Large intestine (tissue), 3 donors: Measurements from ENCODE around the gene SFMBT1. TPM values are rescaled to one million over a fixed set of nuclear protein-coding genes. Genes with fewer than 3 reads are reported as not detected.
"Not testable (repeated sequence)": the region's sequence is repeated elsewhere in the genome, so short reads cannot be mapped to it uniquely, and the experiment has no call there.

Experiments
- DNase-seq, 2 donors: peaks; one replicate each; pipeline versions ENCODE4 v3.0.0 to v3.0.0-alpha.2; 2013
- H3K27ac ChIP-seq: one replicate; pipeline ENCODE4 v1.5.1; 2013; ENCODE audit warnings: low read length
- H3K27me3 ChIP-seq: 2 replicates; pipeline ENCODE4 v1.6.1; 2013; ENCODE audit warnings: low read length; ENCODE audit not compliant: control insufficient read depth, insufficient read depth
- H3K36me3 ChIP-seq: 2 replicates; pipeline ENCODE4 v1.6.1; 2013; ENCODE audit warnings: low read length; ENCODE audit not compliant: control insufficient read depth, insufficient read depth
- H3K4me1 ChIP-seq: one replicate; pipeline ENCODE4 v1.6.1; 2013; ENCODE audit warnings: low read length; ENCODE audit not compliant: control insufficient read depth, insufficient read depth
- H3K4me3 ChIP-seq: one replicate; pipeline ENCODE4 v1.5.1; 2013; ENCODE audit warnings: low read length
- H3K9me3 ChIP-seq: one replicate; pipeline ENCODE4 v1.6.1; 2013; ENCODE audit warnings: mild to moderate bottlenecking, low read depth, low read length, moderate library complexity; ENCODE audit not compliant: control insufficient read depth
- WGBS: methylation state at CpG from one replicate; pipeline ENCODE4 v1.1.5; 2013; ENCODE audit warnings: low lambda C conversion rate; ENCODE audit not compliant: insufficient coverage; 5-methylcytosine and 5-hydroxymethylcytosine counted together
- polyA plus RNA-seq: library from polyadenylated mRNA; unstranded; fragments of 120-200 nt; gene quantifications from one replicate; pipeline ENCODE4 v1.2.1, GENCODE V29; 2013

Gene SFMBT1
- polyA plus RNA-seq, 1 donor: 12.8 TPM

- Histone ChIP-seq H3K4me1 (peaks cover 40% of the 10 kb centered on the region), H3K27me3 (no peaks in the 10 kb centered on the region), H3K9me3 (no peaks in the 10 kb centered on the region), H3K36me3 (no peaks in the 10 kb centered on the region), H3K4me3 (no peak overlapping the region), H3K27ac (peak overlapping the region; percentile 0)
- 90% methylated on average over 2 of the region's 5 CpGs for WGBS
- no peak for DNase-seq
These were observed 7.0 kb downstream of the SFMBT1 start for GRCh38 chr3:53038679-53039375.

GRCh38 chr3:53035825-53036619 lies 9.9 kb downstream of the SFMBT1 start:
- H3K27me3 ChIP-seq: no peaks in the 10 kb centered on the region
- no peak overlapping the region for H3K27ac ChIP-seq
- H3K9me3 ChIP-seq: no peaks in the 10 kb centered on the region
- H3K4me3 ChIP-seq: no peak overlapping the region
- DNase-seq: no peak
- no peaks in the 10 kb centered on the region for H3K36me3 ChIP-seq
- WGBS: 100% methylated on average over 2 of the region's 11 CpGs
- H3K4me1 ChIP-seq: peaks cover 35% of the 10 kb centered on the region

GRCh38 chr3:53035018-53035417 lies 10.9 kb downstream of the SFMBT1 start:
- DNase-seq, H3K9me3 ChIP-seq, H3K4me3 ChIP-seq, H3K36me3 ChIP-seq, H3K27me3 ChIP-seq: not testable (repeated sequence)
- Histone ChIP-seq H3K27ac (peak overlapping the region; percentile 8), H3K4me1 (peaks cover 28% of the 10 kb centered on the region)
- no CpG with 5 or more reads among the region's 5 CpGs for WGBS

GRCh38 chr3:53034411-53034810 lies 11.5 kb downstream of the SFMBT1 start:
- H3K9me3 ChIP-seq, H3K27me3 ChIP-seq, H3K4me3 ChIP-seq, DNase-seq, H3K27ac ChIP-seq, H3K36me3 ChIP-seq: not testable (repeated sequence)
- H3K4me1 ChIP-seq: peaks cover 26% of the 10 kb centered on the region
- 100% methylated on average over 1 of the region's 10 CpGs for WGBS

- Histone ChIP-seq H3K27ac (no peak overlapping the region), H3K4me3 (no peak overlapping the region), H3K27me3 (no peaks in the 10 kb centered on the region), H3K36me3 (no peaks in the 10 kb centered on the region), H3K4me1 (peaks cover 22% of the 10 kb centered on the region), H3K9me3 (no peaks in the 10 kb centered on the region)
- no peak for DNase-seq
These were observed 13.3 kb downstream of the SFMBT1 start for GRCh38 chr3:53032609-53033008.

GRCh38 chr3:53030619-53031449 lies 15.0 kb downstream of the SFMBT1 start:
- H3K4me3 ChIP-seq: no peak overlapping the region
- WGBS: 92% methylated on average over 2 of the region's 4 CpGs
- no peak overlapping the region for H3K27ac ChIP-seq
- H3K36me3 ChIP-seq: no peaks in the 10 kb centered on the region
- no peaks in the 10 kb centered on the region for H3K9me3 ChIP-seq
- no peaks in the 10 kb centered on the region for H3K27me3 ChIP-seq
- H3K4me1 ChIP-seq: peaks cover 17% of the 10 kb centered on the region
- DNase-seq: peak in 1 of 2 donors; percentile 20

- Histone ChIP-seq H3K27ac (no peak overlapping the region), H3K4me1 (peaks cover 5% of the 10 kb centered on the region), H3K9me3 (no peaks in the 10 kb centered on the region), H3K27me3 (no peaks in the 10 kb centered on the region), H3K36me3 (no peaks in the 10 kb centered on the region), H3K4me3 (no peak overlapping the region)
- no peak for DNase-seq
- no CpG with 5 or more reads among the region's 7 CpGs for WGBS
These were observed 17.2 kb downstream of the SFMBT1 start for GRCh38 chr3:53028641-53029040.

GRCh38 chr3:53027254-53027844 lies 18.5 kb downstream of the SFMBT1 start:
- Histone ChIP-seq H3K4me1 (peaks cover 5% of the 10 kb centered on the region), H3K9me3 (no peaks in the 10 kb centered on the region), H3K36me3 (no peaks in the 10 kb centered on the region), H3K27me3 (no peaks in the 10 kb centered on the region), H3K4me3 (no peak overlapping the region), H3K27ac (no peak overlapping the region)
- 90% methylated on average over 2 of the region's 4 CpGs for WGBS
- no peak for DNase-seq

GRCh38 chr3:53026382-53027162 lies 19.3 kb downstream of the SFMBT1 start:
- no peaks in the 10 kb centered on the region for H3K9me3 ChIP-seq
- H3K27me3 ChIP-seq: no peaks in the 10 kb centered on the region
- H3K36me3 ChIP-seq: no peaks in the 10 kb centered on the region
- DNase-seq: no peak
- H3K4me3 ChIP-seq: no peak overlapping the region
- H3K27ac ChIP-seq: no peak overlapping the region
- WGBS: 100% methylated on average over 2 of the region's 10 CpGs
- peaks cover 5% of the 10 kb centered on the region for H3K4me1 ChIP-seq
